ENCODE data around the gene MRPS17. TPM values are rescaled to one million over a fixed set of nuclear protein-coding genes. Genes with fewer than 3 reads are reported as not detected.

Gene MRPS17
- 10 to 100 TPM in 1 of 2 donors, 1 to 10 TPM in 1; 7.2 to 10.6 TPM for total RNA-seq
- 10 to 100 TPM; 10.8 to 39.7 TPM for polyA plus RNA-seq

- 2% methylated on average over 53 of the region's 53 CpGs for WGBS
- no peaks in the 10 kb centered on the region for H3K9me3 ChIP-seq (ENCODE audit: control insufficient read depth in 4 of 4, low read length in 3 of 4)
- H3K4me1 ChIP-seq (ENCODE audit: control insufficient read depth in 4 of 4, insufficient read depth in 4 of 4, low read length in 3 of 4), result peaks cover 2 to 18% (median 11%) of the 10 kb centered on the region in 4 donors
- H3K36me3 ChIP-seq (ENCODE audit: control insufficient read depth in 4 of 4, insufficient read depth in 3 of 4, low read depth in 1 of 4, low read length in 3 of 4), result peaks cover 0 to 5% (median 2%) of the 10 kb centered on the region in 4 donors
- peak within 1 kb of the TSS; percentile 69 to 74 for H3K27ac ChIP-seq (ENCODE audit: low read depth in 1 of 2, low read length in 2 of 2)
- H3K4me3 ChIP-seq (ENCODE audit: low read depth in 1 of 3, low read length in 3 of 3), result peak within 1 kb of the TSS; percentile 79 to 93 (median 93)
- DNase-seq (ENCODE audit: low spot score), result peak; percentile 89
- H3K27me3 ChIP-seq (ENCODE audit: control insufficient read depth in 4 of 4, insufficient read depth in 4 of 4, low read length in 3 of 4), result no peaks in the 10 kb centered on the region
- peak within 1 kb of the TSS; percentile 61 to 83 for H3K9ac ChIP-seq (ENCODE audit: low read depth in 1 of 2, low read length in 2 of 2)
- TF ChIP-seq RAD21 (IDR thresholded peaks at IDR 0.05) (no peak), MAX (IDR thresholded peaks at IDR 0.05) (peak; percentile 97), RXRA (IDR thresholded peaks at IDR 0.05) (peak; percentile 61 to 78), NR2F2 (IDR thresholded peaks at IDR 0.05) (peak; percentile 74), YY1 (IDR thresholded peaks at IDR 0.05) (peak; percentile 71), SP1 (IDR thresholded peaks at IDR 0.05) (no peak), JUND (IDR thresholded peaks at IDR 0.05) (no peak), REST (IDR thresholded peaks at IDR 0.05) (peak; percentile 21), HNF4G (IDR thresholded peaks at IDR 0.05) (no peak), EGR1 (IDR thresholded peaks at IDR 0.05; ENCODE audit: low read depth in 2 of 2) (peak in 1 of 2 donors; percentile 36), FOXA1 (IDR thresholded peaks at IDR 0.05) (no peak), CTCF (IDR thresholded peaks at IDR 0.05; ENCODE audit: low read depth, low read length, missing input control) (no peak), FOXA2 (IDR thresholded peaks at IDR 0.05) (no peak), HNF4A (conservative IDR thresholded peaks at IDR 0.05) (peak in 1 of 2 donors; percentile 32), GABPA (IDR thresholded peaks at IDR 0.05 in 1 of 2, conservative IDR thresholded peaks at IDR 0.05 in 1 of 2) (peak in 1 of 2 donors; percentile 54), ZBTB33 (IDR thresholded peaks at IDR 0.05) (no peak), ATF3 (IDR thresholded peaks at IDR 0.05) (peak; percentile 34), TAF1 (conservative IDR thresholded peaks at IDR 0.05) (peak; percentile 25)
These were observed at the start of gene MRPS17 for GRCh38 chr7:55951637-55952351. MRPS17 (plus strand) TSS chr7:55951877; CDS start chr7:55953196, 1,319 bp downstream.
